Mesothelial cell of epicardium (in vitro differentiated cells): Measurements from ENCODE around the gene TNFAIP8L1. TPM values are rescaled to one million over a fixed set of nuclear protein-coding genes. Genes with fewer than 3 reads are reported as not detected.

Experiments
- DNase-seq, 2 experiments: peaks; one replicate each; pipeline ENCODE4 v3.0.0; 2021; ENCODE audit warnings: low spot score in 2 of 2; ENCODE audit not compliant: unreplicated experiment in 2 of 2
- H3K27ac Mint-ChIP-seq: 2 replicates; pipeline ENCODE4 v1.8.0; 2021; ENCODE audit warnings: mixed read lengths
- H3K27me3 Mint-ChIP-seq: 2 replicates; pipeline ENCODE4 v1.8.0; 2021; ENCODE audit warnings: low read depth, mixed read lengths
- H3K36me3 Mint-ChIP-seq: 2 replicates; pipeline ENCODE4 v1.8.0; 2021; ENCODE audit warnings: mixed read lengths
- H3K4me1 Mint-ChIP-seq: 2 replicates; pipeline ENCODE4 v1.8.0; 2021; ENCODE audit warnings: mixed read lengths
- H3K4me3 Mint-ChIP-seq: 2 replicates; pipeline ENCODE4 v1.8.0; 2021; ENCODE audit warnings: mild to moderate bottlenecking, moderate library complexity, mixed read lengths
- H3K9me3 Mint-ChIP-seq: 2 replicates; pipeline ENCODE4 v1.8.0; 2021; ENCODE audit warnings: mixed read lengths
- total RNA-seq: library from RNA; stranded (reverse); gene quantifications from 3 replicates; pipeline ENCODE4 v1.2.1, GENCODE V29; 2021
- TF ChIP-seq, protein P1 (sequence below): fragments of 200-600 bp; sonication (generic); IDR thresholded peaks from one replicate; pipeline ENCODE4 v1.5.0; 2021; ENCODE audit warnings: antibody characterized with exemption; ENCODE audit not compliant: unreplicated experiment

TNFAIP8L1 gene
- total RNA-seq, 1 donor from 2014 or later, result 8.2 TPM

GRCh38 chr19:4691373-4691772, 52.1 kb downstream of the TNFAIP8L1 start:
- Mint-ChIP-seq H3K4me3 (no peak overlapping the region), H3K27me3 (no peaks in the 10 kb centered on the region), H3K9me3 (no peaks in the 10 kb centered on the region), H3K36me3 (peaks cover 30% of the 10 kb centered on the region), H3K27ac (no peak overlapping the region), H3K4me1 (no peaks in the 10 kb centered on the region)
- TF ChIP-seq, protein P1, sequence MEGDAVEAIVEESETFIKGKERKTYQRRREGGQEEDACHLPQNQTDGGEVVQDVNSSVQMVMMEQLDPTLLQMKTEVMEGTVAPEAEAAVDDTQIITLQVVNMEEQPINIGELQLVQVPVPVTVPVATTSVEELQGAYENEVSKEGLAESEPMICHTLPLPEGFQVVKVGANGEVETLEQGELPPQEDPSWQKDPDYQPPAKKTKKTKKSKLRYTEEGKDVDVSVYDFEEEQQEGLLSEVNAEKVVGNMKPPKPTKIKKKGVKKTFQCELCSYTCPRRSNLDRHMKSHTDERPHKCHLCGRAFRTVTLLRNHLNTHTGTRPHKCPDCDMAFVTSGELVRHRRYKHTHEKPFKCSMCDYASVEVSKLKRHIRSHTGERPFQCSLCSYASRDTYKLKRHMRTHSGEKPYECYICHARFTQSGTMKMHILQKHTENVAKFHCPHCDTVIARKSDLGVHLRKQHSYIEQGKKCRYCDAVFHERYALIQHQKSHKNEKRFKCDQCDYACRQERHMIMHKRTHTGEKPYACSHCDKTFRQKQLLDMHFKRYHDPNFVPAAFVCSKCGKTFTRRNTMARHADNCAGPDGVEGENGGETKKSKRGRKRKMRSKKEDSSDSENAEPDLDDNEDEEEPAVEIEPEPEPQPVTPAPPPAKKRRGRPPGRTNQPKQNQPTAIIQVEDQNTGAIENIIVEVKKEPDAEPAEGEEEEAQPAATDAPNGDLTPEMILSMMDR, result no peak
- DNase-seq, result no peak

- H3K4me3 Mint-ChIP-seq, result no peak overlapping the region
- H3K9me3 Mint-ChIP-seq, result no peaks in the 10 kb centered on the region
- DNase-seq, result no peak
- H3K4me1 Mint-ChIP-seq, result no peaks in the 10 kb centered on the region
- TF ChIP-seq, protein P1, result no peak
- peaks cover 28% of the 10 kb centered on the region for H3K36me3 Mint-ChIP-seq
- no peak overlapping the region for H3K27ac Mint-ChIP-seq
- H3K27me3 Mint-ChIP-seq, result no peaks in the 10 kb centered on the region
These were observed 53.1 kb downstream of the TNFAIP8L1 start for GRCh38 chr19:4692251-4693077.

GRCh38 chr19:4693078-4693350, 53.7 kb downstream of the TNFAIP8L1 start:
- H3K27ac Mint-ChIP-seq, result no peak overlapping the region
- H3K9me3 Mint-ChIP-seq, result no peaks in the 10 kb centered on the region
- no peaks in the 10 kb centered on the region for H3K4me1 Mint-ChIP-seq
- H3K4me3 Mint-ChIP-seq, result no peak overlapping the region
- no peaks in the 10 kb centered on the region for H3K27me3 Mint-ChIP-seq
- peaks cover 28% of the 10 kb centered on the region for H3K36me3 Mint-ChIP-seq
- TF ChIP-seq, protein P1, result no peak
- DNase-seq, result no peak

DNA sequence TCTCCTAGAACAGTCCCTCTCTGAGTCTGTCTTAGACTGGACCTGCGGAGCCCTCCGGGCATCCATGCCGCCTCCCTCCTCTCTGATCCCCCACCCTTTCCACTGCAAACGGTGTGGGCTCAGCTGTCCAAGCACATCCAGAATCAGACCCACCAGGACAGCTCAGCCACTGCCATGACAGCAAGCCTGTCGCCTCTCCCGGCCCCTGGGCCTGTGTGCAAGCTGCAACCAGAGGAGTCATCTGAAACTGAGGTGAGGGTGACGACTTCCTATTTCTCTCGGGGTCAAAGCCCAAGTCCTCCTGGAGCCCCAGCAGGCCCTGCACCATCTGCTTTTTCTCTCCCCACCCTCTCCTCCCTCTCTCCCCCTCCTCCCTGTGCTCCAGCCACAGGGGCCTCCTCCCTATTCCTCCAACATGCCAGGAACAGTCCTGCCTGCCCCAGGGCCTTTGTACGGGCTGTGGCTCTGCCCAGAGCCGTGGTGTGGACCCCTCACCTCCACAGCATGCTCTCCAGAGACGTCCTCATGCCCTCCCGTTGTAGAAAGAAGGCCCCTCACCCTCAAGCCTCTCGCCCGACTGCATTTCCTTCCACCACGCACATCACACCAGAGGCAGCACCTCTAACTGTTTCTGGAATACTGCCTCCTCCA, 54.3 kb downstream of the TNFAIP8L1 start:
- Mint-ChIP-seq H3K4me3 (no peak overlapping the region), H3K4me1 (no peaks in the 10 kb centered on the region), H3K36me3 (peaks cover 29% of the 10 kb centered on the region), H3K27me3 (no peaks in the 10 kb centered on the region), H3K9me3 (no peaks in the 10 kb centered on the region), H3K27ac (no peak overlapping the region)
- DNase-seq, result no peak
- TF ChIP-seq, protein P1, result no peak

- Mint-ChIP-seq H3K4me3 (no peak overlapping the region), H3K4me1 (no peaks in the 10 kb centered on the region)
These were observed 55.1 kb downstream of the TNFAIP8L1 start for GRCh38 chr19:4694211-4694987.

More at GRCh38 chr19:4694211-4694987, 55.1 kb downstream of the TNFAIP8L1 start:
- TF ChIP-seq, protein P1, result no peak
- H3K36me3 Mint-ChIP-seq, result peaks cover 30% of the 10 kb centered on the region
- no peak for DNase-seq
- H3K9me3 Mint-ChIP-seq, result no peaks in the 10 kb centered on the region
- H3K27me3 Mint-ChIP-seq, result no peaks in the 10 kb centered on the region
- H3K27ac Mint-ChIP-seq, result no peak overlapping the region
